Hepatocyte (in vitro differentiated cells): ENCODE data around the gene MAPK4.

Experiments used
- EZH2 ChIP-seq: fragments of 200-600 bp; sonication (generic); IDR thresholded peaks from 2 replicates; pipeline ENCODE4 v1.6.1; 2016; ENCODE audit warnings: antibody characterized with exemption, mild to moderate bottlenecking, borderline replicate concordance
- EZH2phosphoT487 ChIP-seq: fragments of 200-600 bp; sonication (generic); IDR thresholded peaks from one replicate; pipeline ENCODE4 v1.6.1; 2018; ENCODE audit warnings: antibody characterized with exemption, mild to moderate bottlenecking, low read depth, moderate library complexity; ENCODE audit not compliant: unreplicated experiment, severe bottlenecking
- TF ChIP-seq, protein P1 (sequence below): fragments of 200-600 bp; sonication (generic); IDR thresholded peaks from 2 replicates; pipeline ENCODE4 v1.5.1; 2016; ENCODE audit warnings: antibody characterized with exemption, mild to moderate bottlenecking; ENCODE audit not compliant: poor library complexity

DNA sequence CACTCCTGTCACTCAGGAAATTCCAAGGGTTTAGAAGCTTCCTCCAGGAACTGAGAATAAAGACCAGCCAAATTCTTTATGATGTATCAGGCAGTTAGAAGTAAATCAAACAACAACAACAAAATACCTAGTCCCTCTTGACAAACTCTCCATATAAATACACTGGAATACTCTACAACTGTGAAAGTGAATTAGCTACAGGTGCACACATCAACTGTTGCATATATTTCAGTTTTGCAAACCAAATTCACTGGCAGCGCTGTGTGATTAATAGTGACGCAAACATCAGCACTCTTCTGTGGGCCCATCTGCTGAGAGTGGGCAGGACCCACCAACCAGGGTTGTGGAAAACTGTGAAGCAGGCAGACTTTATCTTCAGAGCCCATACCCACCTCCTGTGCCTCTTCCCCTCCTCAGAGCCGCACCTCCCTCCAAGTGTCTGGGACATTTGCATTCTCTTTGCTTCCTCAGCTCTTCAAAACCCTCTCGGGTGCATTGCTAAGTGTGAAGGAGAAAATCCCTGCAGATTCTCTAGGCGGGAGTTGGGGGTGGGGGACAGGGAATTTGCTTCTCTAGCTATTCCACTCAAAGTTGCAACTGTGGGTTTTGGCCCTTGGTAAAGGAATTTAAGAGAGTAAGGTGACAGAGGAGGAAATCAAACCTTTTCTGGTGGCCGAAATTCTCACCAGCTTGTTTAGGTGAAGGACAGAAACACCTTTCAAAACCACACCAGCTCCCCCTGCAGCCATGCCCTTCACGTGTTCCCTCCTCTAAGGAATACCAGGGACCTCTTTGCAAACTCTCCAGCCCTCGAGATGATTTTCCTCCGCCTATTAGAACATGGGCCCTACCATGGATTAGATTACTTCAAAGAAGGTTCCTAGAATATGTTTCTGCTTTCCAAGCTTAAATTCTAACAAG lies 140.6 kb downstream of the MAPK4 start:
- TF ChIP-seq, protein P1, sequence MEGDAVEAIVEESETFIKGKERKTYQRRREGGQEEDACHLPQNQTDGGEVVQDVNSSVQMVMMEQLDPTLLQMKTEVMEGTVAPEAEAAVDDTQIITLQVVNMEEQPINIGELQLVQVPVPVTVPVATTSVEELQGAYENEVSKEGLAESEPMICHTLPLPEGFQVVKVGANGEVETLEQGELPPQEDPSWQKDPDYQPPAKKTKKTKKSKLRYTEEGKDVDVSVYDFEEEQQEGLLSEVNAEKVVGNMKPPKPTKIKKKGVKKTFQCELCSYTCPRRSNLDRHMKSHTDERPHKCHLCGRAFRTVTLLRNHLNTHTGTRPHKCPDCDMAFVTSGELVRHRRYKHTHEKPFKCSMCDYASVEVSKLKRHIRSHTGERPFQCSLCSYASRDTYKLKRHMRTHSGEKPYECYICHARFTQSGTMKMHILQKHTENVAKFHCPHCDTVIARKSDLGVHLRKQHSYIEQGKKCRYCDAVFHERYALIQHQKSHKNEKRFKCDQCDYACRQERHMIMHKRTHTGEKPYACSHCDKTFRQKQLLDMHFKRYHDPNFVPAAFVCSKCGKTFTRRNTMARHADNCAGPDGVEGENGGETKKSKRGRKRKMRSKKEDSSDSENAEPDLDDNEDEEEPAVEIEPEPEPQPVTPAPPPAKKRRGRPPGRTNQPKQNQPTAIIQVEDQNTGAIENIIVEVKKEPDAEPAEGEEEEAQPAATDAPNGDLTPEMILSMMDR = no peak
- TF ChIP-seq EZH2phosphoT487 (no peak), EZH2 (no peak)
